ENCODE data around the gene STARD10.
"Not testable (repeated sequence)": the region's sequence is repeated elsewhere in the genome, so short reads cannot be mapped to it uniquely, and the experiment has no call there.

STARD10 gene

DNA sequence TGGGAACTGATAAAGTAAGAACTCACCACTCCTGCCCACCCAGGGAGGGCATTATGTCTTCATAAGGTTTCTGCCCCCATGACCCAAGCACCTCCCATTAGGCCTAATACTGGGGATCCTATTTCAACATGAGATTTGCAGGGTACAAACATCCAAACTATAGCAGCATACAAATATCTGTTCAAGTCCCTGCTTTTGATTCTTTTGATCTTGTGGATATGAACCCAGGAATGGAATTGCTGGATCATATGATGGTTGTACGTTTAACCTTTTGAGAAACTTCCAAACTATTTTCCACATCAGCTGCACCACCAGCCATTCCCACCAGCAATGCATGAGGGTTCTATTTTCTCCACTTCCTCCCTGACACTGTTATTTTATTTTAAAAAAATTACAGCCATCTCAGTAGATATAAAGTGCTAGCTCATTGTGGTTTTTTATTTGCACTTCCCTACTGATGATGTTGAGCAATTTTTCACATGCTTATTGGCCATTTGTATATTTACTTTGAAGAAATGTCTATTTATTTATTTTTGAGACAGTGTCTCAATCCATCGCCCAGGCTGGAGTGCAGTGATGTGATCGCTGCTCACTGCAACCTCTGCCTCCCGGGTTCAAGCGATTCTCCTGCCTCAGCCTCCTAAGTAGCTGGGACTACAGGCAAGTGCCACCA, 13.3 kb upstream of the STARD10 start:
- no peak for DNase-seq

- not testable (repeated sequence) for DNase-seq
These were observed 12.5 kb upstream of the STARD10 start for GRCh38 chr11:72806378-72806777.

- DNase-seq, result no peak
These were observed 11.4 kb upstream of the STARD10 start for GRCh38 chr11:72805216-72805615.

- DNase-seq, result no peak
These were observed 9.0 kb upstream of the STARD10 start for GRCh38 chr11:72802822-72803221.

GRCh38 chr11:72799441-72799840, 5.6 kb upstream of the STARD10 start:
- DNase-seq, result no peak

DNA sequence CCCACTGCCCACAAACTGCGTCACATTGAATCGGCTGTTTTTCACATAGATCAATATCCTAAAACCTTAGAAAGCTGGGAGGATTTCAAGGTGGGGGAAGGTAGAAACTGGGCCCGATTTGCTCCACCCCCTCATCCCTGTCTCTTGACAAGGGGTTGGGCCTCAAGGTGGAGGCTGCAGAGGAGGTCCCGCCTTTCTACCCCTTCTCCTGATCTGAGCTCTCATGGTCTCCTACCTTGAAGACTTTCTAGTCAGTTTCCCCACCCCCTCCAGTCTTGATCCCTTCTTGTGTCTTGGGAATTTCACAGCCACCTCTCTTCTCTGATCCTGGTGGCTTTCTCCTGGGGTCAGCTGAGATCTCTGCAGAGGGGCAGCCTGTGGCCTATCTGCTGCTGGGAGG, 4.5 kb upstream of the STARD10 start:
- DNase-seq, result no peak

GRCh38 chr11:72793076-72793424, 797 bp downstream of the STARD10 start:
- DNase-seq, result no peak

- DNase-seq, result no peak
These were observed 1.3 kb downstream of the STARD10 start for GRCh38 chr11:72792437-72793021.

DNA sequence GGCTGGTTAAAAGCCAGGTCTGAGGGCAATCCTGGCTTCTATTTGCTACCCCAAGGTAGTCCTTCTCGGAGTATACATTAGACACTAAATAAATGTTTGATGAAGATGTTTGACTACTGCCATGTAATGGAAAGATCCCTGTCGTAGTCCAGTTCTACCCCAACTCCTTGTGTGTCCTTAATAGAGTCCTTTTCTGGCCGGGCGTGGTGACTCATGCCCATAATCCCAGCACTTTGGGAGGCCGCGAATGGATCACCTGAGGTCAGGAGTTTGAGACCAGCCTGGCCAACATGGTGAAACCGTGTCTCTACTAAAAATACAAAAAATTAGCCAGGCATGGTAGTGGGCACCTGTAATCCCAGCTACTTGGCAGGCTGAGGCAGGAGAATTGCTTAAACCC, 2.6 kb downstream of the STARD10 start:
- not testable (repeated sequence) for DNase-seq

GRCh38 chr11:72789493-72790131, 4.2 kb downstream of the STARD10 start:
- no peak for DNase-seq

DNA sequence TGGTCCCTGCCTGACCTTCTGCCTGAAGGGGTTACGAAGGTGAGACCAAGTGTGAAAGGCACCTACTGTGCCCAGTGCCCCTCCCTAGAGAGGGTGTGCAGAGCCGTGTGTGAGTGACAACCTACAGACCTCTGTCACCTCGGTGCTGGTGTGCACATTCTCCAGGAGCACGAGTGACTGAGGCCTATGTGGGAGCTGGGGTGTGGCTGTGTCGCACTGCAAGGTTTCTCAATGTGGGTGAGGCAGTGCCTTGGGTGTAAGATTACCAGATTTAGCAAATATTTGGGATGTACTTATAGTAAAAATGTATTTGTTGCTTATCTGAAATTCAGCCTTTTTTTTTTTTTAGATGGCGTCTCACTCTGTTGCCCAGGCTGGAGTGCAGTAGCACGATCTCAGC, 5.6 kb downstream of the STARD10 start:
- DNase-seq, result no peak

DNA sequence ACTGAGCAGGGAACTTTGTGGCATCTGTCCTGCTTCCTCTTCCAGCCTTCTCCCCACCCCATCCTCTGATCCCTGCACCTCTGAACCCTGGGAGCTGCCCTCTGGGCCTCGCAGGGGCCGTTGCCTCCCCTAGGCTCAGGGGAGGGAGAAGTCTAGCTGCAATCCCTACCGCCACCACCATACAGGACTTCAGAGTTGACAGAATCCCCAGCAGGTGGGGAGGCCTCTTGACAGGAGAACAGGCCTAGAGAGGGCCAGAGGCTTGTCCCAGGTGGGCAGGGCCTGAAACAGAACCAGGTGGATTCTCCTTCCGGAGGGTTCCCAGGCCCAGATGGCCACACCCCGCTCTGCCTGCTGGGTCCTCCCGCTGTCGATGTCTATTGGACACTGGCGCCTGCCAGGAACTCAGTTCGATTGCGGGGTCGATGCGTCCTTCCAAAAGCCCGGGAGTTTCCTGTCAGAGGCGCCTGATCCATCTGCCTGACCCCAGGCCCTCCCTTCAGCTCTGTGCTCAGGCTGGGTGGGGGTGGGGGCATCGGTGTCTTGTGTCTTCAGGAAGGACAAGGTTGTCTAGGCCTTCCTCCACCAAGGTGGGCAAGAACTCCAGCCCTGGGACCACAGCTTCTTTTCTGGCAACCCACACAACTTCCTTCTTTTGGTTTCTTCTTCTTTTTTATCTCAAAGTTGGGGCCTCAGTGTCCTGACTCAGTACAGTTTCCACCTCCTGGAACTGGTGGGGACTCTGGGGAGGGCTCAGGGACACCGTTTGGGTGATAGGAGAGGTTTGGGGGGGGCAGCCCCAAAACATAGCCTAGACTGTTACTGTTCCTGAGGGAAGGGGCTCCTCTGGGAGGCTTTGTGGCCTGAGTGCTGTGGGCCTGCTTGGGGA, 6.4 kb downstream of the STARD10 start:
- DNase-seq, result peak; percentile 36 to 90 (median 37)

DNA sequence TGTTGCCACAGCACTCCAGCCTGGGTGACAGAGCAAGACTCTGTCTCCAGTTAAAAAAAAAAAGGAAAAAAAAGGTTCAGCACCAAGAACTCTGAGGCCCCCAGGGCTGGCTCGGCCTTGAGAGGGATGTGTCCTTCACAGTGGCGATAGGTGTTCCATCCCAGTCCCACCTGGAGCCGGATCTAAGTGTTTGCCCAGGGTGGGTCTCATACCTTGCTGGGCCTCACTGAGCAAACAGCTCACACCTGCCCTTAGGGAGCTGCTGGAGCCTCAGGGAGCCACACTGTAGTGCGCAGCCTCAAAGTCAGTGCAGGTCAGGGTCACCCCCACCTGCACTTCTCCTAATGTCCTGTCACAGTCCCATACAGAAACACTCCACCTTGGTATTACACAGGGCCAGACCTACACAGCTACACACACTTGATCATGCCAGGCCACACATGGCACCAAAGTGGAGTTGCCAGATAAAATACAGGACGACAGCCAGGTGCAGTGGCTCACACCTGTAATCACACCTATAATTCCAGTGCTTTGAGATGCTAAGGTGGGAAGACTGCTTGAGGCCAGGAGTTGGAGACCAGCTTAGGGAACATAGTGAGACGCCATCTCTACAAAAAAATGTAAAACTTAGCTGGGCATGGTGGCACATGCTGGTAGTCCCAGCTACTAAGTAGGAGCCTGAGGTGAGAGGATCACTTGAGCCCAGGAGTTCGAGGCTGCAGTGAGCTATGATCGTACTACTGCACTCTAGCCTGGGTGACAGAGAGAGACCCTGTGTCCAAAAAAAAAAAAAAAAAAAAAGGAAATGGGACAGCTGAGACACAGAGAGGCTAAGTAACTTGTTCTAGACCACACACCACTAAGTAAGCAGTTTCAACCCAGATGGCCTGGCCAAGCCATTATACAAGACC, 7.3 kb downstream of the STARD10 start:
- DNase-seq, result peak; percentile 81 to 98 (median 96)

DNA sequence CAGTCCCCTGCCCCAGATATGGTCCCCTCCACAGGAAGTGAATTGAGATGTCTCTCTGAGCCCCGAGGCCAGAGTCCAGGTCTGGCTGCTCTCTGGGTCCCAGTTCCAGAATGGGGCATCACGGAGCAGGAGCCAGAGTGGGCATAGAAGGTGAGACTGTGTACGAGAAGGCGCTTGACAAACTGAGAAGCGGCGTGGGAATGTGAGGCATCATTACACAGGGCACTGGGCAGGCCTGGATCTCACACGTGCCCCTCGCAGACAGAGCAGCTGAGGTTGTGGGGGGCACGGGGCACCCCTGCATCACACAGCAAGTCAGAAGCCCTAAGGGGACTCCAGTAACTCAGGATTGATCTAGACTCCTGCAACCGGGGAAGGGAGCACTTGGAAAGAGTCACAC, 9.2 kb downstream of the STARD10 start:
- DNase-seq, result no peak

DNA sequence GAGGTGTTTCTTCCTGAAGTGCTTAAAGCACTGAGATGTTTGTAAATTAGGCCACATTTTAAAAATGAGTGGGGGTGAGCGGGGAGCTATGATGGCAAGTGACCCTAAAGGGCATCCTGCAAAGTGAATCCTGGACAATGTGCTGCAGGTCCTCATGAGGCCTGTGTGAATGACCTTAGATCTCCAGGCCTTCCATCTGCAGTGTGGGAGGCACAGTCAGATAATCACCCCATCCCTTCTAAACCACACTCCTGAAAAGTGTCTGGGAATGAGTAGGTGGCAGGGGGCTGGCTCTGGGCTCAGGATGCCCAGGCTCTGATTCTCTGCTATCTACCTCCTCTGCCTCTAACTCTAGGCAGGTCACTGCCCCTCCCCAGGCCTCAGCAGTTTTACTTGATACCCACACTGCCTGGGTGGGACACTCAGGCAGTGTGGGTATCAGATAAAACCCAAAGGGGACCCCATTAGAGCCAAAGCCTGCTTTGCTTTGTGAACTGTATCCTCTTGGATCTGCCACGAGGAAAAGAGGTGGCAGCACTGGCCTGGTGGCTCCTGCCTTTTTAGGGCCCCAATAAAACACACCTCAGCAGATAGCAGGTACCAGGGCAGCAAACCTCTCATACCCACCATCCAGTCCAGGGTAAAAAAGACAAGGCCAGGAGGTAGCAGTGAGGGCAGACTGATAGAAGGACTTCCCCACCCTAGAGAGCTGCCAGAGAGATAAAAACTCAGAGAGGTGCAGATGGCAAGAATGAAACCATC, 10.5 kb downstream of the STARD10 start:
- DNase-seq, result no peak

DNA sequence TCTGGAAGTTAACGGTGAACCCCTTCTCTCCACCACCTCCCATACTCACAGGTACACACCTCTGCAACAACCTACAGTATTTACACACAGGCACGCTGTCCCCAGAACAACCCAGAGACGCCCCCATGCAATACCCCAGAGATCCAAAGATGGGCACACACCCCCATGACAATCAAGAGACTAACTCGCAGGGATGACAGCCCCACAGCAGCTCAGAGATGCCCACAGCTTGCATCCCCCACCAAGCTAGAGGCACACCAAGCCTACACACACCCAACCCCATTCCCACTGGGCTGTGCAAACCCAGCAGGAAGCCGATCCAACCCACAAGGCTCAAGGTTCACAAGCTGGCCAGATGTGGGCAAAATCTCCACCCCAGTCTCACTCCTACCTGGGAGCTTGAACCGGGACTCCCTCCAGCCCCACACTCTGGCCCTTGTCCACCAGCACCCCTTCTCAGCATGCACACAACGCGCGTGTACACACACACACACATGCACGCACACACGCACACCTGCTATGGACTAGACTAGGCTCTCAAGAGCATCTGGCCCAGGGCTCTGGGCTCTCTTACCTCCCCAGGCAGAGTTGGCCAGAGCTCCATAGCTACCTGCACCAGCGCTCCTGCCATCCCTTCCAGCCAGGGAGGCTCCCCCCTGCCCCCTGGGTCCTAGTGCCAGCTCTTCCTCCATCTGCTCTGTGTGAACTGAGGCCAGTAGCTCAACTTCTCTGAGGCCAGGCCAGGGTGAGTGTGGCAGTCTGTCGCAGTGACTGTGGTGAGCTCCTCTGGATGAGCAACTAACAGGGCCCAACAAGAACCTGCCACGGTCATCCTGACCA, 11.5 kb downstream of the STARD10 start:
- peak; percentile 50 to 68 (median 64) for DNase-seq

GRCh38 chr11:72781313-72782080, 12.3 kb downstream of the STARD10 start:
- DNase-seq, result peak; percentile 32 to 69 (median 63)

DNA sequence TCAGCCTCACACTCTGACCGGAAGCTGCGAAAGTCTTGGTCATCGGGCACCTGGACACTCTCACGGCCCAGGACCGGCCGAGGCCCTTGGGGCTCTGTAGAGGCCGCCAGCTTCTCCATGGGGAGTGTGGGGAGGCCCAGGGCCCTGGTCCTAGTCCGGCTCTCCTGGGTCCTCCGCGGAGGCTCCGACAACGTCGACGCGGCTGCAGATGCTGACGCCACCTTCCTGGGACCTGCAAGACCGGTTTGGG, 12.9 kb downstream of the STARD10 start:
- peak in 1 of 3 experiments; percentile 61 for DNase-seq

- no peak for DNase-seq
These were observed 13.4 kb downstream of the STARD10 start for GRCh38 chr11:72780296-72781062.

Data from NCI-H1417 (cell line).